GM11168 (cell line): ENCODE measurements around the gene KRT86.
"Not testable (repeated sequence)": the region's sequence is repeated elsewhere in the genome, so short reads cannot be mapped to it uniquely, and the experiment has no call there.

Experiments
- in situ Hi-C: fragments of 300-500 bp; cut with MboI; formaldehyde crosslinking; loops from one replicate; pipeline ENCODE4 v1.12.0; 2022; ENCODE audit warnings: low sequenced_read_pairs; ENCODE audit not compliant: unreplicated experiment

Gene KRT86

DNA sequence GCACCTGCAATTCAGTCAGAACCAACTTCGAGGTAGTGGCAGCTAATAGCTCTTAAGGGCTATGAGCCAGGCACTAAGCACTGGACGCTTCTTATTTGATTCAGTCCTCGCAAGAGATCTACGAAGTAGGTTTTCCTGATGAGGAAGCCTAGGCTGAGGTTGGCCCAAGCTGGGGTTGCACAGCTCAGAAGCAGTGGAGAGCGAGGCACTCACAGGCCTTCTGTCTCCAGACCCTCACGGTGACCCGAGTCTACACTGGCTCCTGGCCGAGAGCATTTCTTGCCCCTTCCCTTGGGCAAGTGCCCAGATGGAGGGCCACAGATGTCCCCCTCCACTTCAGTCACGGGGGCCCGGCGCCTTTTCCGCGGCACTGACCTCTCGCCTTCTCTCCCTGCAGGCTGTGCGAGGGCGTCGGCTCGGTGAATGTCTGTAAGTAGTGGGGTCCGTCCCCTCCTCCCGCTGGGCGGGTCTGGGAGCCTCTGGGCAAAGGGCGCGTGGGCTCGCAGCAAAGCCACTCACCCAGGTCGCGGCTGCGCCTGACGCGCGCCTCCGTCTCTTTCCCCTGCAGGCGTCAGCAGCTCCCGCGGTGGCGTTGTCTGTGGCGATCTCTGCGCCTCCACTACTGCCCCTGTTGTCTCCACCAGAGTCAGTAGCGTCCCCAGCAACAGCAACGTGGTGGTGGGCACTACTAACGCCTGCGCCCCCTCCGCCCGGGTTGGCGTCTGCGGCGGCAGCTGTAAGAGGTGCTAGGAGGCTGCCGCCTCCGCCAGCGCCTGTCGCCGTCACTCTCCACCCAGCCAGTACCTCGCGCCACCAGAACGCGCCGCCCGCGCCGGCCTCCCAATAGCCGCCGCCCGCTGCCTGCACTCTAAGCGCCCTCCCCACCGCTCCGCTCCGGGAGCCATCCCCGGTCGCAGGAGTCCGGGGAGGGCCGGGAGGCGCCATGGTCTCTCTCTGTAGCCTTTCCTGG is 33.7 kb downstream of the KRT86 start:
- in situ Hi-C loops, result no loop called here

GRCh38 chr12:52308806-52309425 is 34.5 kb downstream of the KRT86 start:
- in situ Hi-C loops, result no loop called here

DNA sequence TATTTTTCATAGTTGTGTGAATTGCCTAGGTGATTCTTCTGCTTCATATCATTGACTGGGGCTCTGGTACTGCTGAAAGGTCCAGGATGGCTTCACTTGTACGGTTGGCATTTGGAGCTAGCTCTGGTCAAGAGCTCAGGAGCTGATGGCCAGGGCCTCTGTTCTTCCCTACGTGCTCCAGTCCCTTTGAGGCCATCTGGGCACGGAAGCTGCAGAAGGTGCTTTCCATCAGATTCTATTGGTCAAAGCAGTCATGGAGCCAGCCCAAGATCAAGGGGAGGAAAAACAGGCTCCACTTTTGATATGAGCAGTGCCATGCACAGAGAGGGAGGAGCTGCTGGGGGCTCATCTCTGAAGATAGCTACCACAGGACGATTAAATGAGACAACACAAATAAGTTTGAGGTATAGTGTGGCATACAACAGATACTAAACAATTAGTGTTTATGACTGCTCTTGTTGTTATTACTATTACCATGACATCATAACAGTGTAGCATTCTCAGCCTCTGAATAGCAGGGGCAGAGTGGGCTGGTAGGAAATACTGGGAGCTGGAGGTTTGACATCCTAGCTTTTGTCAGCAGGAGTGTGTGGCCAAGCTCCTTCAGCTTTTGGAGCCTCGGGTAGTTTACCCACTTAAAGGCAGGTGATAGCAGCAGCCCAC is 36.3 kb downstream of the KRT86 start:
- in situ Hi-C loops, result no loop called here

DNA sequence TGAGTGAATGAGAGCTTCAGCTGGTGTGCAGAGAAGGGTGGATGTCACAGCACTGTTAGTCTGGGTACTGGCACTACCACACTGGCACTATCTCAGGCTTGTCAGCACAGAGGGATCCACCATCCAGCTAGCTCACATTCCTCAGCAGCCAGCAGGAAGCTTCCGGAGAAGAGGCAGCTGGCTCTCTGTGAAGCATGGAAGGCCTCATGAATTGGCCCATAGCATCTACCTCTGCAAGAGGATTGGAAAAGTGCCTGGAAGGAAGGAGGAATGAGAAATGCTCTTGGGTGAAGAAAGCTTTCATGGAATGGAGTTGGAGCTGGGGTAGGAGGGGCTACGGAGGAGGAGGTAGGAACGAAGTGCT is 36.8 kb downstream of the KRT86 start:
- in situ Hi-C loops, result no loop called here

DNA sequence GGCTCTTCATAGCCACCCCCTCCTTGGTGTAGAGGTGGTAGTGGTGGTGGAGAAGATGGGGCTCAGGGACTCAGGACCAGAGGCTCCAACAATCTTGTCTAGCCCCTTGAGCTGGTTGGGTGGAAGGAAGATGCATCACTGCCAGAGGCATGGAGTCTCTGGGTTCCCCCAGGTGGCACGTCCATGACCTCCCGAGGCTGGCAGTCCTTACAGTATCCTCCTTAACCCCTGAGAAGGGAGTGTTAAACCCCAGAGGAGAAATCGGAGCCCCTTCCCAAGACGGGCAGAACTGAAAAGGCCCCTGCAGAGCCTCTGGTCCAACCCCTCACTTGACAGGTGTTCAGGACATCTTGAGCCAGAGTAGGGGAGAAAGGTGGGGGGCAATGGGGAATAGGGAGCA is 37.6 kb downstream of the KRT86 start:
- in situ Hi-C loops, result no loop called here

DNA sequence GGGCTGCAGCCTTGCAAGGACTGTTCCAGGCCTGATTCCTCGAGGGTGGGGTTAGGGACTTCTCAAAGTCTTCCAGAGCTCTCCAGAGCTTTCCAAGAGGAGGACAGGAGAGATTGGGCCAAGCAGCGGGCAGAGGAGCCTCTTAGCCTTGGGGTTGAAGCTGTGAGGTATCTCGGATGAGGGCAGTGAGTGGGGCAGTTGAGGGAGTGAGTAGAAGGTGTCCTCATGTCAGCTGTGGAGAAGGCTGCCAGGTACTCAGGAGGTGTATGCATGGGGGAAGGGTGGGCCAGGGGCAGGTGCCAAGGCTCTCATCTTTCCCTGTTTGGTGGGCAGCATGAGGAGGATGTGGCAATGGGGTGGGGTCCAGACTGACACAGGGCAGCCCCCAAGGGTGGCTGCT is 39.0 kb downstream of the KRT86 start:
- in situ Hi-C loops, result no loop called here

- in situ Hi-C loops, result no loop called here
Observed at GRCh38 chr12:52313926-52314325, 39.5 kb downstream of the KRT86 start.

- in situ Hi-C loops, result no loop called here
Observed at GRCh38 chr12:52314511-52314910, 40.1 kb downstream of the KRT86 start.

DNA sequence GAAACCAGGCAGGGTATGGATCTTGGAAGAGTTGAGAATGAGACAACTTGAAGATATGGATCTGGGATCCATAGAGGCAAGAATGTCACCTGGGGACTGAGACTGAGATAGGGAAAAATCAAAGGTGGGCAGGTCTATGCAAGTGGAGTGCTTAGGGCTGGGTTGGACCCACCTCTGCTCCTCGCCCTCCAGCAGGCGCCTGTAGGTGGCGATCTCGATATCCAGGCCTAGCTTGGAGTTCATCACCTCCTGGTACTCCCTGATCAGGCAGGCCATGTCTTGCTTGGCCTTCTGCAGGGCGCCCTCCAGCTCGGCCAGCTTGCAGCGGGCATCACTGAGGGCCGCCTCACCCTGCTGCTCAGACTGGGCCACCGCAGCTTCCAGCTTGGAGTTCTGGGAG is 41.3 kb downstream of the KRT86 start:
- in situ Hi-C loops, result not testable (repeated sequence)

DNA sequence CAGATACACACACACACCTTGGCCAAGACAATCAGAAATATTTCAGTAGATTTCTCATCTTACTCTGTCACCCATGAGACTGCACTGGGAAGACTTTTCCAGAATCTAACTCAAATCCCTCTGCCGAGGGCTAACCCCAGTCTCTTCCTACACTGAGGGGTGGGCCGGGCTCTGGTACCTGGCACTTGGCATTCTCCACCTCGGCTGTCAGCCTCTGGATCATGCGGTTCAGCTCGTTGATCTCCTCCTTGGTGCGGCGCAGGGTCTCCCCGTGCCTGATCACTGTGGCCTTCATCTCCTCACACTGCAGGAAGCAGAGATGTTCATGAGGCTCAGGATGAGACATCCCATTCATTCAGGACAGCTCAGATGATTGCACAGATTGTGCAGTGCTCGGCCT is 41.8 kb downstream of the KRT86 start:
- in situ Hi-C loops, result no loop called here

GRCh38 chr12:52316701-52317100 is 42.3 kb downstream of the KRT86 start:
- in situ Hi-C loops, result no loop called here

GRCh38 chr12:52317468-52318052 is 43.1 kb downstream of the KRT86 start:
- in situ Hi-C loops, result no loop called here

DNA sequence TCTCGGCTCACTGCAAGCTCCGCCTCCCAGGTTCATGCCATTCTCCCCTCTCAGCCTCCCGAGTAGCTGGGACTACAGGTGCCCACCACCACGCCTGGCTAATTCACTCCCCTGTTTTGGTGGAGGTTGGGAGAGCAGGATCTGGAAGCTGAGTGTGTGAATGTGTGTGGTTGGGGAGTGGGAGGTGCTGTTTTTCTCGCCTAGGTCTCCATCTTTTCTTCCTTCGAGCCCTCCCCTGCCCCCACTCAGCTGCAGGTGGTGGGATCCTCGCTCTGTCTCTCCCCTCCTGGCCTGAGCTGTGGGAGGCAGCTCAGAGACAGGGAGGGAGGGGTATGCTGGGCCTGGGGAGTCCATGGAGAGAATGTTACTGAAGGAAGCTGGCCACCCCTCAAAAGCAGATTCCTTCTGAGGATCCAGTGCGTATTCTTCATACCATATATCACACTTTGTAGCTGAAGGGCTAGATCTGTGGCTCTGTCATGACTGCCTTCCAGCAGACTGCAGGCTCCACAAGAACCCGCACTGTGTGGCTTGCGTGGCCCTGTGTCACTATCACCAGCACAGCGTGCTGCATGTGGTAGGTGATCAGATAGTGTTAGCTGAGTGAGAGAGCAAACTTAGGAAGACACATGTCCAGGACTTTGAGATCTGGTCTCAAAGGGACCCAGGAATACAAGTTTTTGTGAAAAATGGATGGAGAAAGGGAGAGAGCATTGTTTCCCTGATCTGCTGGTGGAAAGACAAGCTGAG is 44.0 kb downstream of the KRT86 start:
- in situ Hi-C loops, result no loop called here

DNA sequence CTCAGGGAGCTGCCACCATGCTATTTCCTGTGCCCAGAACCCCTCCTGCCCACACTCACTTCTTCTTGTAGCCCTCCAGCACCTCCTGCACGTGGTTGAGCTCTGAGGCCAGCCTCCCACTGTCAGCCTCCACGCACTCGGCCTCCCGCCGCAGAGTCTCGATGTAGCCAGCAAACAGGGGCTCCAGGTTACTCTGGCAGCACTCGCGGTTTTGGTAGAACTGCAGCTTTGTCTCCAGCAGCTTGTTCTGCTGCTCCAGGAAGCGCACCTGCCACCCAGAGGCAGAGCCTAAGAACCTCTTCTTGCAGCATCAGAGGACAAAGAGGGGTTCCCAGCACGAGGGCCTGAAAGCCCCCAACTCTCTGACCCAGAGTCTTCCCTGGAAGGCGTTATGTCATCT is 44.7 kb downstream of the KRT86 start:
- in situ Hi-C loops, result no loop called here

DNA sequence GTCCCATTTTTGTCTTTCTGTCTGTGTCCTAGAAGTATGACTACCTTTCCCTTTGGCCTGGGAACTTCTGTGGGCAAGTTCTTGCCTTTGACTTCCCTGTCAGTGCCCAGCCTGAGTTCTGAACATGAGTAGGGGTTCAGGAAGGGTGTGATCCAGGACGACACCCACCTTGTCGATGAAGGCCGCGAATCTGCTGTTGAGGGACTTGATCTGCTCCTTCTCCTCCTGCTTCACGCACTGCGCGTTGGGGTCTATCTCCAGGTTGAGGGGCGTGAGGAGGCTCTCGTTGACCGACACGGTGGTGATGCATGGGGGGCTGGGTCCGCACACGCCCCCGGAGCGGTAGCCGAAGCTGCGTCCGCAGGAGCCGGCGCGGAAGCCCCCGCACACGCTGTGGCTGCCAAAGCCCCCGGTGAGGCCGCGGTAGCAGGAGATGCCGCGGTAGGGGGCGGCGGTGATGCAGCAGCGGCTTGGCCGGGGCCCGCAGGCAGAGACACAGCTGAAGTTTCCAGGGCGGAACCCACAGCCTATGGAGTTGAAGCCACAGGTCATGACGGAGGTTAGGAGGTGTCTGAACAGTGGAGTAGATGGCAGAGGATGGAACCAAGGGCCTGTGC is 46.4 kb downstream of the KRT86 start, which contains the start of gene KRT83:
Gene KRT83 (minus strand): TSS at position 615 of the 617 bp plus-strand sequence. CDS start 63 bp downstream, at position 552.
- in situ Hi-C loops, result no loop called here

GRCh38 chr12:52321418-52321817 is 47.0 kb downstream of the KRT86 start:
- in situ Hi-C loops, result no loop called here

DNA sequence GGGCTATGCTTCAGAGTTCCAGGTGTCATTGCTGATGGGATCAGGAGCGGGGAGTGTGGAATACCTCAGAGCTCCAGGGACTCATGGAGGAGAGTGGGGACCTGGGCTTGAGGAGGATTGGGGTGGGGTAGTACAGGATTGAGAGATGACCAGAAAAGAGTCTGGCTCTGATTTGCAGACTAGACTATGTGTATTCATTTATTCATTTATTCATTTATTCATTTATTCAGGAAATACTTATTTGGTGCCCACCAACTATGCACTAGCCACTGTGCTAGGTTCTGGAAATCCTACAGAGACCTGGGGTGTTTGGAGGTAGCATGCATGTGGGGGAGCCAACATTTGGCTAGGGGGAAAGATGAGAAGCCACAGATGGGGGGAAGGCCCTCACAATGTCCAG is 47.6 kb downstream of the KRT86 start:
- in situ Hi-C loops, result no loop called here

DNA sequence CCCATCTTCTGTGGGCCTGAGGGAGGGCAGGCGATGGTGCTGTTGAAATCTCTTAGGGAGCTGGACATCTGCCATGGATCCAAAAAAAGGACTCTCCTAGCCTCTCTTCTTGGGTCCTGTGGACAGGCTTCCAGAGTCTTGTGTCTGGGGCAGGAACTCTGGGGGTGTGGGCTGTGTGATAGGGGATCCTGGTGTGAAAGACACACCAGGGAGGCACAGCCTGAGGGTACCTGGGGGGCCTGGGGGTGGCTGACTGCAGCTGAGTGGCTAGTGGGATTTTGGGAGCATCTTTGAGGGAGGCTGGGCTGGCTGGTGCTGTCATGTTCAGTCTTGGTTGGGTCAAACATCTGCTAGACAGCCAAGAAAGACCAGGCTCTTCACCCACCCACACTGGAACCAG is 48.6 kb downstream of the KRT86 start:
- in situ Hi-C loops, result no loop called here

DNA sequence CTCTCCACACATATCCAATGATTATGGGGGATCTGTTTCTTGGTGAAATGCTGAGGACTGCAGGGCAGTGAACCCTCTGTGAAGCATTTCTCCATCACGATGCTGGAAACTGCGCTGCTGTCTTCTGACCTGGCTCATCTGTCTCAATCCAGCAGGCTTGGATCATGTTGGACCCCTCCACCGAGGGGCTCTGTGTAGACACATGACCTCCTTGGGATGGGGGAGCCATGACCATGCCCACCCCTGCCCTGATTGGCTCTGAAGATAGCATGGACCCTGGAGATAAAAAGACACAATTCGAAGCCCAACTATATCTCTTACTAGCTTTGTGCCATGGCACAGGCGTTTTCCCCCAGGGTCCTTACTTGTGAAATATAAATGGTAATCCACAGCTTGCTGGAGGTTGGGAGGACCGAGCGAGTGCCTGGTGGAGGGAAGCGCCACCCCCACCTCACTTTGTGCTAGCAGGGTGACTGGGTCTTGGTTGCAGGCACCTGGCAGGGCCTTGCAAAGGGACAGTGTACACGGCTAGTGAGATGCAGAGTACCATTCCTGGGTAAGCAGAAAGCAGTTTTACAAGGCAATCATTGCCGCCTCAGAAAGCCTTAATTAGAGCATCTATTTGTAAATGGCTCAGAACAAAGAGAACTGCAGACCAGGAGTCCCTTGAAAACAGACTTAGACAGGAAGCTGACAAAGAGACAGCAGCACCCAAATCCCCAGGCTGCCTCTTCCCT is 49.1 kb downstream of the KRT86 start:
- in situ Hi-C loops, result no loop called here
